Right lobe of liver (tissue), 4 donors: Measurements from ENCODE around the gene NBPF9.
"Not testable (repeated sequence)": the region's sequence is repeated elsewhere in the genome, so short reads cannot be mapped to it uniquely, and the experiment has no call there.

Experiments used
- POLR2A ChIP-seq: fragments of 450-650 bp; IDR thresholded peaks from one replicate; pipeline ENCODE4 v1.6.1; 2017; ENCODE audit warnings: antibody characterized with exemption, mild to moderate bottlenecking
- TF ChIP-seq, protein P1 (sequence below), 4 donors: fragments of 200-600 bp in 3 of 4; fragments of 450-650 bp in 1 of 4; IDR thresholded peaks; one replicate each; pipeline versions ENCODE4 v1.5.1 to v1.8.0; 2016 to 2022; ENCODE audit warnings: antibody characterized with exemption in 4 of 4, mild to moderate bottlenecking in 2 of 4
- donor health status: DM: no; HTN: no; CAD: no.
- donor health status: DM: no; HTN: no; CAD: no.
- donor health status: DM: no; HTN: yes; CAD: no.

DNA sequence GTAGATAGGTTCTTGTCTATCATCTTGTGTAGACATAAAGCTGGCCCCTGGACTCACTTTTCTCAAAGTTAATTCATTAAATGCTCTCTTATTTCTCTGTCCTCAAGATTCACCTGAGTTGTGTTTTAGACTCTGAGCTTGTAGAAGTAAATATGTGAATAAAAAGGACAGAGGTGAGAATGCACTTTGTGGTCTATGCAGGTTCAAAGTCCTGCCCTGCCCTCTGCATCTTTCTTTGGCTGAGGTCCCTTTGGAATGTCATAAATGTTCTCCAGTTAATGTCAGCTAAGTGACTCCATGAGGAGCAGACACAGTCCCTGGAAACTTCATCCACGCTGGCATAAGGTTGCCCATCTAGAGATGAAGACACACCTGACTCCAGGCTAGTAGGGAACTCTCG is 7.0 kb upstream of the NBPF9 start:
- TF ChIP-seq POLR2A: not testable (repeated sequence)
- TF ChIP-seq, protein P1, sequence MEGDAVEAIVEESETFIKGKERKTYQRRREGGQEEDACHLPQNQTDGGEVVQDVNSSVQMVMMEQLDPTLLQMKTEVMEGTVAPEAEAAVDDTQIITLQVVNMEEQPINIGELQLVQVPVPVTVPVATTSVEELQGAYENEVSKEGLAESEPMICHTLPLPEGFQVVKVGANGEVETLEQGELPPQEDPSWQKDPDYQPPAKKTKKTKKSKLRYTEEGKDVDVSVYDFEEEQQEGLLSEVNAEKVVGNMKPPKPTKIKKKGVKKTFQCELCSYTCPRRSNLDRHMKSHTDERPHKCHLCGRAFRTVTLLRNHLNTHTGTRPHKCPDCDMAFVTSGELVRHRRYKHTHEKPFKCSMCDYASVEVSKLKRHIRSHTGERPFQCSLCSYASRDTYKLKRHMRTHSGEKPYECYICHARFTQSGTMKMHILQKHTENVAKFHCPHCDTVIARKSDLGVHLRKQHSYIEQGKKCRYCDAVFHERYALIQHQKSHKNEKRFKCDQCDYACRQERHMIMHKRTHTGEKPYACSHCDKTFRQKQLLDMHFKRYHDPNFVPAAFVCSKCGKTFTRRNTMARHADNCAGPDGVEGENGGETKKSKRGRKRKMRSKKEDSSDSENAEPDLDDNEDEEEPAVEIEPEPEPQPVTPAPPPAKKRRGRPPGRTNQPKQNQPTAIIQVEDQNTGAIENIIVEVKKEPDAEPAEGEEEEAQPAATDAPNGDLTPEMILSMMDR (IDR thresholded peaks at IDR 0.05): not testable (repeated sequence)
